Fibroblast of the aortic adventitia (primary cell): Measurements from ENCODE around the gene CAVIN3. TPM values are rescaled to one million over a fixed set of nuclear protein-coding genes. Genes with fewer than 3 reads are reported as not detected.

Experiments
- DNase-seq: peaks from one replicate; pipeline ENCODE4 v3.0.0-alpha.2; 2010; ENCODE audit warnings: low read depth
- H3K4me3 ChIP-seq: 2 replicates; pipeline ENCODE4 v1.5.1; 2011; ENCODE audit warnings: low read depth, mild to moderate bottlenecking, control low read depth, low read length, moderate library complexity
- CTCF ChIP-seq: IDR thresholded peaks from 2 replicates; pipeline ENCODE4 v1.5.1; 2011; ENCODE audit warnings: mild to moderate bottlenecking, low read length, control low read depth, inconsistent platforms; ENCODE audit not compliant: insufficient read depth
- total RNA-seq: library from RNA; depleted of rRNA; stranded (reverse); fragments of >200 nt; gene quantifications from 2 replicates; pipeline ENCODE4 v1.2.3, GENCODE V29; 2012; ENCODE audit warnings: low replicate concordance

The CAVIN3 gene
- total RNA-seq, 1 donor = 323 TPM

- DNase-seq = peak; percentile 12
- H3K4me3 ChIP-seq = no peak overlapping the region
- TF ChIP-seq CTCF = no peak
Measured at GRCh38 chr11:6356503-6357055, 36.3 kb upstream of the CAVIN3 start.

GRCh38 chr11:6354651-6355485, 34.6 kb upstream of the CAVIN3 start:
- DNase-seq = peak; percentile 39
- no peak for TF ChIP-seq CTCF

GRCh38 chr11:6353367-6353987, 33.2 kb upstream of the CAVIN3 start:
- TF ChIP-seq CTCF = peak; percentile 92
- DNase-seq = peak; percentile 61
- H3K4me3 ChIP-seq = no peak overlapping the region

More at GRCh38 chr11:6354651-6355485, 34.6 kb upstream of the CAVIN3 start:
- H3K4me3 ChIP-seq = no peak overlapping the region

- DNase-seq = no peak
- no peak for TF ChIP-seq CTCF
- H3K4me3 ChIP-seq = no peak overlapping the region
Measured at GRCh38 chr11:6351782-6352382, 31.6 kb upstream of the CAVIN3 start.

- no peak overlapping the region for H3K4me3 ChIP-seq
- TF ChIP-seq CTCF = no peak
- DNase-seq = no peak
Measured at GRCh38 chr11:6350486-6350885, 30.2 kb upstream of the CAVIN3 start.

GRCh38 chr11:6350043-6350442, 29.7 kb upstream of the CAVIN3 start:
- no peak for TF ChIP-seq CTCF
- no peak for DNase-seq
- no peak overlapping the region for H3K4me3 ChIP-seq
